ENCODE data around the gene GPR82. TPM values are rescaled to one million over a fixed set of nuclear protein-coding genes. Genes with fewer than 3 reads are reported as not detected.
"Not testable (repeated sequence)": the region's sequence is repeated elsewhere in the genome, so short reads cannot be mapped to it uniquely, and the experiment has no call there.

The GPR82 gene
- total and polyA plus RNA-seq, 3 experiments from 2014 or later = 0.39 to 0.89 (median 0.59) TPM

DNA sequence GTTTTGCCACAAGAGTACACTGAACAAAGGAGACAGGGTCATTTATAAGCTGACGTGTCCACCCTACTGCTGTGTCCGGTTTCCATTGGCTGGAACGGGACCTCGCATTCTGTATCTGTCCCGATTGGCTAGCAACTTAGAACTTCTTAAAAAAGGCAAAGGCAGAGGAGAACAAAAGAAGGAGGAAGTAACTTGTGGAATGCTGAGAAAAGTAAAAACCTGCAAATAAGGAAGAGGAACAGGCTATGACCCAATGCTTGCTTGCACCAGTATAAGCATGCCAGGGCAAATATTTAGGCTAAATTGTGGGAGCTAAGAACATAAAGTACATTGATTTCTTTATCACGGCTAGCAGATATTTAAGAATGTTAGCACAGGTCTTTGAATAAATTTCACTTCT is 4.4 kb upstream of the GPR82 start:
- peaks cover 0 to 17% (median 7%) of the 10 kb centered on the region in 3 donors for H3K36me3 Mint-ChIP-seq
- not testable (repeated sequence) for H3K27me3 Mint-ChIP-seq; H3K27ac ChIP-seq (ENCODE audit: low read depth, low read length); H3K4me3 ChIP-seq (ENCODE audit: low read length); DNase-seq; H3K9me3 ChIP-seq (ENCODE audit: low read length); H3K36me3 ChIP-seq (ENCODE audit: insufficient read depth, low read length); H3K27me3 ChIP-seq (ENCODE audit: insufficient read depth, low read length, poor library complexity, severe bottlenecking)
- peaks cover 0 to 15% (median 7%) of the 10 kb centered on the region in 5 donors for H3K9me3 Mint-ChIP-seq
- POLR2A ChIA-PET = interaction anchor here (1.3 kb wide), 1 partner anchor 163 kb away, joined by 3 read pairs; no protein-coding TSS in a partner anchor
- H3K4me1 ChIP-seq (ENCODE audit: insufficient read depth, low read length) = peaks cover 26% of the 10 kb centered on the region
- H3K4me1 Mint-ChIP-seq = peaks cover 60 to 86% (median 74%) of the 10 kb centered on the region in 3 donors
- peak overlapping the region in 4 of 7 donors; percentile 42 to 54 (median 52) for H3K4me3 Mint-ChIP-seq
- peak overlapping the region in 6 of 8 donors; percentile 35 to 76 (median 56) for H3K27ac Mint-ChIP-seq
- CTCF ChIA-PET = interaction anchor here (1.5 kb wide), 1 partner anchor 8 kb away, joined by 3 read pairs; no protein-coding TSS in a partner anchor

DNA sequence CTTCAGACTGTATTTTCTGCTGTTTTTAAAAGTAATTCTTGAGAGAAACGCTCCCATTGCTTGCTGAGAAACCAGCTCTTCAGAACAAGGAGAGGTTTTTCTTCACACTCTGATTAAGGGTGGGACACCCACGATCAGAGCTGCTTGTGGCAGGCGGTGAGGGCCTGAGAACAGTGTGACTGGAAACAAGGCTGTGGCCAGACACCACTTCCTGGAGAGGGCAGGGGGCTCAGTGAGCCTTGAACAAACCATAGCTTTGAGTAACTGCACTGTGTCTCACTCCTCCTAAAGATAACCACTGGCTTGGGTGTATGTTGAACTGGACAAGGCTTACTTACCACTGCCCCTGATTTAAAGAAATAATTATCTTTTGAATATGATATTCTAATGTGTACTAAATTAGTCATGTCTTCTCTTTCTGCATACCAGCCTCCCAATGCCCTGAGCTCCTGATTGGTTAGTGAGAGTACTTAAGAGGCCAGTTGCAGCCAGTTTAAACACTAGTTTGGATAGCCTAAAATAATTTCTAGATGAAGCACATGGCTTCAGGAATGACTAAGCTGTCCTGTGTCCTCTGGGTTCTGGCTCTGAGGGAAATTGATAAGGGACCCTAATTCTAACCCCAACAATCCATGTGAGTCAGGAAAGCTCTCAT is 3.7 kb upstream of the GPR82 start:
- peaks cover 26% of the 10 kb centered on the region for H3K4me1 ChIP-seq (ENCODE audit: insufficient read depth, low read length)
- peak; percentile 12 to 74 (median 27) for DNase-seq
- Mint-ChIP-seq H3K27ac (peak overlapping the region in 7 of 8 donors; percentile 35 to 83 (median 68)), H3K27me3 (peaks cover 0 to 6% of the 10 kb centered on the region in 2 donors), H3K4me3 (peak overlapping the region in 6 of 7 donors; percentile 23 to 75 (median 46)), H3K4me1 (peaks cover 61 to 91% (median 76%) of the 10 kb centered on the region in 3 donors), H3K36me3 (peaks cover 0 to 17% (median 7%) of the 10 kb centered on the region in 3 donors), H3K9me3 (peaks cover 0 to 15% (median 7%) of the 10 kb centered on the region in 5 donors)
- no peaks in the 10 kb centered on the region for H3K27me3 ChIP-seq (ENCODE audit: insufficient read depth, low read length, poor library complexity, severe bottlenecking)
- H3K4me3 ChIP-seq (ENCODE audit: low read length) = no peak overlapping the region
- no peaks in the 10 kb centered on the region for H3K36me3 ChIP-seq (ENCODE audit: insufficient read depth, low read length)
- H3K9me3 ChIP-seq (ENCODE audit: low read length) = no peaks in the 10 kb centered on the region
- H3K27ac ChIP-seq (ENCODE audit: low read depth, low read length) = no peak overlapping the region
- POLR2A ChIA-PET = interaction anchor here (0.8 to 1.3 kb wide), 2 partner anchors 31 to 163 kb away, joined by 3 read pairs; partner anchors contain the start of gene GPR34
- CTCF ChIA-PET = interaction anchor here (1.5 kb wide), 1 partner anchor 8 kb away, joined by 3 read pairs; no protein-coding TSS in a partner anchor

DNA sequence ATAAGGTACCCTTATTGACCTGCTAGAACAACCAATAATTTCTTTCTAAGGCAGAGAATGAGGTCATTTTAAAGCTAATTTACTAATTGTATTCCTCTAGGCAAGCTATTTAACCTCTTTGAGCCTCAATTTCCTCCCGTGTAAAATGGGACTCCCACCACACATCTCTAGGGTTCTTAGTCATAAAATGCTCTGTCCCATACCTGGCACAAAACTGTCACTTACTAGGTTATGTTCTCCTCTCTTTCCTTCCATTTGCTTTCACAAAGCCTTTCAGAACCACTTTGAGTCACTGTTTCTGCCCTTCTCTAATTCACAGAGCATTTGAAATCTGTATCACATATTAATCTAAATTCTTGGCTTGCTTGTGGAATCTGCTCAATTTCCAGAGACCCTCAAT is 2.4 kb upstream of the GPR82 start:
- no peak overlapping the region for H3K27ac ChIP-seq (ENCODE audit: low read depth, low read length)
- H3K9me3 ChIP-seq (ENCODE audit: low read length) = no peaks in the 10 kb centered on the region
- ChIA-PET CTCF (no interaction called here), POLR2A (no interaction called here)
- H3K4me3 ChIP-seq (ENCODE audit: low read length) = no peak overlapping the region
- Mint-ChIP-seq H3K9me3 (peaks cover 0 to 15% (median 7%) of the 10 kb centered on the region in 5 donors), H3K4me1 (peaks cover 60 to 83% (median 67%) of the 10 kb centered on the region in 3 donors), H3K36me3 (peaks cover 0 to 17% (median 7%) of the 10 kb centered on the region in 3 donors), H3K4me3 (peak overlapping the region in 1 of 7 donors; percentile 10), H3K27ac (peak overlapping the region in 6 of 8 donors; percentile 25 to 59 (median 39)), H3K27me3 (peaks cover 0 to 6% of the 10 kb centered on the region in 2 donors)
- no peaks in the 10 kb centered on the region for H3K27me3 ChIP-seq (ENCODE audit: insufficient read depth, low read length, poor library complexity, severe bottlenecking)
- H3K4me1 ChIP-seq (ENCODE audit: insufficient read depth, low read length) = peaks cover 26% of the 10 kb centered on the region
- no peaks in the 10 kb centered on the region for H3K36me3 ChIP-seq (ENCODE audit: insufficient read depth, low read length)
- DNase-seq = no peak

DNA sequence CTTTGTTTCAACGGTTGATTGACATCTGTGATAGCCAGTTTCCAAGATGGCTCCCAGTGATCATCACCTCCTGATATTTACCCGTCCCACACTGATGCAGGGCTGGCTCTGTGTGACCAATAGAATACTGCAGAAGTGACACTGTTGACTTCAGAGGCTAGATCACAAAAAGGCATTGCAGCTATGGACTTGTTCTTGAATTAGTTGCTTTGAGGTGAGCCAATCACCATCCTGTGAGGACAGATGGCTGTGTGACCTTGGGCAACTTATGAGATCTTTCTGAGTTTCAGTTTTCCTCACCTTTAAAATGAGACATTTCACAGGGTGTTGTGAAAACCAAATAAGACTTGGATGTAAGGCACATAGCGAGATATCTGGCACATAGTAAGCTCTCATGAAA is 1.8 kb upstream of the GPR82 start:
- Histone ChIP-seq H3K9me3 (ENCODE audit: low read length) (no peaks in the 10 kb centered on the region), H3K4me1 (ENCODE audit: insufficient read depth, low read length) (peaks cover 26% of the 10 kb centered on the region), H3K36me3 (ENCODE audit: insufficient read depth, low read length) (no peaks in the 10 kb centered on the region), H3K4me3 (ENCODE audit: low read length) (no peak overlapping the region), H3K27me3 (ENCODE audit: insufficient read depth, low read length, poor library complexity, severe bottlenecking) (no peaks in the 10 kb centered on the region), H3K27ac (ENCODE audit: low read depth, low read length) (no peak overlapping the region)
- H3K9me3 Mint-ChIP-seq = peaks cover 0 to 13% (median 4%) of the 10 kb centered on the region in 5 donors
- peak overlapping the region in 4 of 8 donors; percentile 21 to 68 (median 32) for H3K27ac Mint-ChIP-seq
- POLR2A ChIA-PET = no interaction called here
- no peak for DNase-seq
- H3K4me3 Mint-ChIP-seq = peak overlapping the region in 2 of 7 donors; percentile 13 to 41
- CTCF ChIA-PET = no interaction called here
- peaks cover 0 to 2% of the 10 kb centered on the region in 2 donors for H3K27me3 Mint-ChIP-seq
- H3K36me3 Mint-ChIP-seq = peaks cover under 1 to 12% (median under 1%) of the 10 kb centered on the region in 3 donors
- H3K4me1 Mint-ChIP-seq = peaks cover 55 to 76% (median 61%) of the 10 kb centered on the region in 3 donors

DNA sequence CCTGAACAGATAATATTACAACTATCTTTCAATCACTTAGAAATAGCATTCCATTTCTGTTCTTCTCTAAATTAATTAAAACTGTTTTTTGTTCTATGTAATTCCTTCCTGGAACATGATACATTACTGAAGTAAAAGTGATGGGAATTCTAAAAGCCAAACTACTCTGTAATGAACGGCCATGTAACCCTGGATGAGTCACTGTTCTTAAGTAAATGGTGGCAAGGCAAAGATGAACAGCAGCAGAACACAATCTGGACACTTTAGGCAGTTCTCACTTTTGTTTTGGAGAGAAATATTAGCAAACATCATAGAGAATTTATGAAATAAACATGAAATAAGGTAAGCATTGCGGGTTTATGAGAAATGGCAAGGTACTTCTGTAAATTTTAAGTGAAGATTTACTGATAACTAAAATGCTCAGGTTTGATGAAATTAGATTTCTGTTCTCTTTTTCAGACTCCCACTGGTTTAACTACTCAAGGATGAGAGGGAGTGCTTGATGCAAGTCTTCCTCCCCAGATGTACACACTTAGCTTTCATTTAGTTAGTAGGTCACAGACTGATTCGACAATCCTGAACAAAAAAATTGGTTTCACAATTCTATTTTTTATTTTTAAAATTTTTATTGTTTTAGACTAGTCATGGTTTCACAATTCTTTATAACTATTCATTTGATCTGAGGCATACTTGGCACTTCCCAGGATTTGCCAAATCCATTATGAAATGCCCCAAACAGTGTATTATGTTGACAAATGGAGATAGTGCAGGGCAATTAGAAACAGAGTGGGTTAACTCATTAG is 964 bp upstream of the GPR82 start:
- ChIA-PET POLR2A (no interaction called here), CTCF (no interaction called here)
- Histone ChIP-seq H3K9me3 (ENCODE audit: low read length) (no peaks in the 10 kb centered on the region), H3K36me3 (ENCODE audit: insufficient read depth, low read length) (no peaks in the 10 kb centered on the region), H3K4me3 (ENCODE audit: low read length) (no peak overlapping the region), H3K4me1 (ENCODE audit: insufficient read depth, low read length) (peaks cover 26% of the 10 kb centered on the region), H3K27me3 (ENCODE audit: insufficient read depth, low read length, poor library complexity, severe bottlenecking) (no peaks in the 10 kb centered on the region), H3K27ac (ENCODE audit: low read depth, low read length) (no peak overlapping the region)
- H3K27me3 Mint-ChIP-seq = peaks cover 0 to 2% of the 10 kb centered on the region in 2 donors
- peaks cover 54 to 71% (median 59%) of the 10 kb centered on the region in 3 donors for H3K4me1 Mint-ChIP-seq
- H3K4me3 Mint-ChIP-seq = peak overlapping the region in 4 of 7 donors; percentile 8 to 36 (median 33)
- H3K9me3 Mint-ChIP-seq = peaks cover 0 to 11% (median 4%) of the 10 kb centered on the region in 5 donors
- H3K36me3 Mint-ChIP-seq = peaks cover 0 to 11% (median 2%) of the 10 kb centered on the region in 3 donors
- DNase-seq = no peak
- peak overlapping the region in 3 of 8 donors; percentile 10 to 68 (median 34) for H3K27ac Mint-ChIP-seq

DNA sequence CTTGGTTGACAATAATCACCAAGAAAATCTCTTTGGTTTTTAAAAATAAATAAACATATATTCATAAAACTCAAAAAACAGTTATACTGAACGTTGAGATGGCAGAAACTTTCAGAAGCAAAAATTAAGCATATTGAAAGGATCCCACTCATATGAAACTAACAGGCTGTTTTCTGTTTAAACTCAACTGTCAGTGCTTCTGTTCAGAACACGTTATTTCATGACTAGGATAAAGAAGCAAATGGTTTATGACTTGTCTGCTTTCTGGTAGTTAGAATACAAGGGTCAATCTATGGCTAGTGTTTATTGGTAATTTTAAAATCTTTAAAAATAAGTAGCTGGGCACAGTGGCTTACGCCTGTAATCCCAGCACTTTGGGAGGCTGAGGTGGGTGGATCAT is 4.1 kb downstream of the GPR82 start:
- H3K9me3 Mint-ChIP-seq = no peaks in the 10 kb centered on the region
- POLR2A ChIA-PET = no interaction called here
- Histone ChIP-seq H3K9me3 (ENCODE audit: low read length) (no peaks in the 10 kb centered on the region), H3K4me1 (ENCODE audit: insufficient read depth, low read length) (peaks cover 5% of the 10 kb centered on the region), H3K27me3 (ENCODE audit: insufficient read depth, low read length, poor library complexity, severe bottlenecking) (no peaks in the 10 kb centered on the region), H3K4me3 (ENCODE audit: low read length) (no peak overlapping the region), H3K27ac (ENCODE audit: low read depth, low read length) (no peak overlapping the region), H3K36me3 (ENCODE audit: insufficient read depth, low read length) (no peaks in the 10 kb centered on the region)
- peak overlapping the region in 1 of 8 donors; percentile 47 for H3K27ac Mint-ChIP-seq
- peaks cover 0 to 10% (median 2%) of the 10 kb centered on the region in 3 donors for H3K36me3 Mint-ChIP-seq
- H3K4me3 Mint-ChIP-seq = no peak overlapping the region
- CTCF ChIA-PET = no interaction called here
- peaks cover 24 to 38% (median 29%) of the 10 kb centered on the region in 3 donors for H3K4me1 Mint-ChIP-seq
- H3K27me3 Mint-ChIP-seq = peaks cover 0 to 6% of the 10 kb centered on the region in 2 donors
- DNase-seq = no peak

DNA sequence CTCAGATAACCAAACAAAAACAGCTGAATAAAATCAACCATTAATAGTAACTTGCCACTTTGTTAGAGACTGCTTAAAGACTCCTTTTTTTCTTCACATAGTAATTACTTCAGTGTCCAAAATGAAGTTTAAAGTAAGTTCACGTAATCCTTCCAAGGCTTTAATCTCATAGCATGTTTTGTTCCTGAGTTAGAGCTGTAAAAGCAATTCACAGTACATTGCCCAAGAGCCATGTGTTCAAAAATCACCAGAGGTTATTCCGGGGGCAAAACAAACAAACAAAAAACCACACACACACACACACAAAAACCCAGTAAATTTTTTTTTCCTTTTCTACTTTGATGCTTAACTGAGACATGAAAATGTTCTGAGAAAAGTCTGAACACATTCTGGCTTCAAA is 6.1 kb downstream of the GPR82 start:
- H3K36me3 Mint-ChIP-seq = peaks cover 0 to 10% (median 2%) of the 10 kb centered on the region in 3 donors
- H3K9me3 Mint-ChIP-seq = no peaks in the 10 kb centered on the region
- DNase-seq = no peak
- Histone ChIP-seq H3K27ac (ENCODE audit: low read depth, low read length) (no peak overlapping the region), H3K4me3 (ENCODE audit: low read length) (no peak overlapping the region), H3K9me3 (ENCODE audit: low read length) (no peaks in the 10 kb centered on the region), H3K4me1 (ENCODE audit: insufficient read depth, low read length) (peaks cover 5% of the 10 kb centered on the region), H3K36me3 (ENCODE audit: insufficient read depth, low read length) (no peaks in the 10 kb centered on the region), H3K27me3 (ENCODE audit: insufficient read depth, low read length, poor library complexity, severe bottlenecking) (no peaks in the 10 kb centered on the region)
- H3K27ac Mint-ChIP-seq = peak overlapping the region in 1 of 8 donors; percentile 56
- ChIA-PET POLR2A (no interaction called here), CTCF (no interaction called here)
- no peak overlapping the region for H3K4me3 Mint-ChIP-seq
- H3K27me3 Mint-ChIP-seq = peaks cover 0 to 6% of the 10 kb centered on the region in 2 donors
- H3K4me1 Mint-ChIP-seq = peaks cover 23 to 31% (median 25%) of the 10 kb centered on the region in 3 donors

Data from CD8-positive, alpha-beta memory T cell (primary cell).